Esophagus (tissue), 2 donors: ENCODE results near the gene ASMTL. TPM values are rescaled to one million over a fixed set of nuclear protein-coding genes. Genes with fewer than 3 reads are reported as not detected.

ENCODE experiments used
- H3K27ac ChIP-seq, 2 donors: one replicate each; pipeline ENCODE4 v1.5.1; 2013; ENCODE audit warnings: low read depth in 2 of 2, mild to moderate bottlenecking in 2 of 2, inconsistent platforms in 1 of 2, low read length in 1 of 2, moderate library complexity in 1 of 2
- H3K27me3 ChIP-seq, 2 donors: one replicate each; pipeline ENCODE4 v1.6.1; 2013; ENCODE audit warnings: low read length in 2 of 2, control low read depth in 1 of 2, mild to moderate bottlenecking in 1 of 2; ENCODE audit not compliant: insufficient read depth in 2 of 2, control insufficient read depth in 1 of 2
- H3K36me3 ChIP-seq, 2 donors: one replicate each; pipeline ENCODE4 v1.6.1; 2013; ENCODE audit warnings: low read length in 1 of 2; ENCODE audit not compliant: control insufficient read depth in 2 of 2, insufficient read depth in 2 of 2
- H3K4me1 ChIP-seq, 2 donors: one replicate each; pipeline ENCODE4 v1.6.1; 2013; ENCODE audit warnings: low read length in 1 of 2; ENCODE audit not compliant: control insufficient read depth in 2 of 2, insufficient read depth in 2 of 2
- H3K4me3 ChIP-seq, 2 donors: one replicate each; pipeline ENCODE4 v1.5.1; 2013; ENCODE audit warnings: low read length in 2 of 2, mild to moderate bottlenecking in 2 of 2, low read depth in 1 of 2, moderate library complexity in 1 of 2
- H3K9me3 ChIP-seq, 2 donors: one replicate each; pipeline ENCODE4 v1.6.1; 2013; ENCODE audit warnings: mild to moderate bottlenecking in 2 of 2, low read depth in 1 of 2, low read length in 1 of 2, moderate library complexity in 1 of 2; ENCODE audit not compliant: control insufficient read depth in 2 of 2, insufficient read depth in 1 of 2
- WGBS, 2 donors: extraction: QIAGEN DNeasy Blood & Tissue Kit; methylation state at CpG; one replicate each; pipeline ENCODE4 v1.1.7; 2013; 5-methylcytosine and 5-hydroxymethylcytosine counted together
- polyA plus RNA-seq, 2 donors: library from polyadenylated mRNA; stranded (reverse); fragments of 200-250 nt; gene quantifications; one replicate each; pipeline ENCODE4 v1.2.3, GENCODE V29; 2013
- donor health status: healthy with polysubstance abuse.
- donor health status: Bipolar disorder and iron deficiency.

The ASMTL gene
- polyA plus RNA-seq, 2 donors = 8.5 to 13.6 TPM

- H3K9me3 ChIP-seq = peaks cover 0 to 3% of the 10 kb centered on the region in 2 donors
- 78 to 86% methylated on average over 4 of the region's 4 CpGs for WGBS, 2 donors
- no peak overlapping the region for H3K4me3 ChIP-seq
Observed at GRCh38 chrX:1359477-1359873, 93.2 kb downstream of the ASMTL start.

DNA sequence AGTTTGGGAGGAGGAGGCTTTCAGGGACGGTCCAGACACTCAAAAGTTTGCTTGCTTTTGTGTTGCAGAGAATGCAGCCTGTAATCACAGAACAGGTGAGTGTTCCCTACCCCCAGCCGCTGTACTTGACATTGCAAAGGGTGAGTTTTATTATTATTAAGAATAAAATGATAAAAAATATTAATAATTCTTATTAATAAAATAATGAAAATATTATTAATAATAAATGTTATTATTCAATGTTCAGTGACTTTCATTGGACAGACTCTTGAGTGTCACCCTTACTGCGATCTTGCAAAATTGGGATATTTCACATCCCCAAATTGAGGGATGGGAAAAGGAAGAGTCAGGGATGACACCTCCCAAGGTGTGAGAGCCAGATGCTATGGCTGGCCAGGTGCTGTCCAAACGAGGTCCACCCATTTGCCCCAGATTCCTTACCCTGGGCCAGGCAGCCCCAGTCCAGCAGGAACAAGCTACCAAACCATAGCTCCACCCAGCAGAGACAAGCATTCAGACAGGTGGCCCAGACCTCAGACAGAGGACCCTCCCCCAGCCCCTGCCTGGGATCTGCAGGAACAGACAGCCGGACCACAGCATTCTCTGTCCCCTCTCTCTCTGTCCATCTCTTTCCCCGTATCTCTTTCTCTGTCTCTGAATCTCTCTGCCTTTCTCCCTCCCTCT is 93.8 kb downstream of the ASMTL start:
- peaks cover 0 to 3% of the 10 kb centered on the region in 2 donors for H3K9me3 ChIP-seq
- 81 to 89% methylated on average over 6 of the region's 6 CpGs for WGBS, 2 donors
- no peaks in the 10 kb centered on the region for H3K27me3 ChIP-seq

More at GRCh38 chrX:1359477-1359873, 93.2 kb downstream of the ASMTL start:
- H3K27ac ChIP-seq = no peak overlapping the region
- no peaks in the 10 kb centered on the region for H3K4me1 ChIP-seq
- H3K36me3 ChIP-seq = no peaks in the 10 kb centered on the region
- no peaks in the 10 kb centered on the region for H3K27me3 ChIP-seq

DNA sequence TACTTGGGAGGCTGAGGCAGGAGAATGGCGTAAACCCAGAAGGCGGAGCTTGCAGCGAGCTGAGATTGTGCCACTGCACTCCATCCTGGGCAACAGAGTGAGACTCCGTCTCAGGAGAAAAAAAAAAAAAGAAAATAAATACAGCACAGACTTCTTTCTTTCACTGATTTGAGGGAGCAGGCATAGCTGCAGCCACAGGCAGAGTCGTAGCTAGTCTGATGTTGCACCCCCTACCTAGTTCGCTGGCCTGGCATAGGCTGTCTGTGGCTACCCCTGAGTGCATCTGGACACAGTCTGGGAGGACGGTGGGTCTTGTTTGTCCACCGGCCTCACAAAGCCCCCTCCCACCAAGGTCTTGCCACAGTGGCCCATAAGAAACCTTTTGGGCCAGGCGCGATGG is 94.7 kb downstream of the ASMTL start:
- Histone ChIP-seq H3K36me3 (no peaks in the 10 kb centered on the region), H3K27ac (no peak overlapping the region), H3K4me1 (no peaks in the 10 kb centered on the region), H3K27me3 (no peaks in the 10 kb centered on the region), H3K4me3 (no peak overlapping the region), H3K9me3 (peaks cover 0 to 3% of the 10 kb centered on the region in 2 donors)
- 96 to 98% methylated on average over 10 of the region's 10 CpGs for WGBS, 2 donors

More for the DNA sequence above, 93.8 kb downstream of the ASMTL start:
- Histone ChIP-seq H3K4me3 (no peak overlapping the region), H3K36me3 (no peaks in the 10 kb centered on the region), H3K4me1 (no peaks in the 10 kb centered on the region), H3K27ac (no peak overlapping the region)

DNA sequence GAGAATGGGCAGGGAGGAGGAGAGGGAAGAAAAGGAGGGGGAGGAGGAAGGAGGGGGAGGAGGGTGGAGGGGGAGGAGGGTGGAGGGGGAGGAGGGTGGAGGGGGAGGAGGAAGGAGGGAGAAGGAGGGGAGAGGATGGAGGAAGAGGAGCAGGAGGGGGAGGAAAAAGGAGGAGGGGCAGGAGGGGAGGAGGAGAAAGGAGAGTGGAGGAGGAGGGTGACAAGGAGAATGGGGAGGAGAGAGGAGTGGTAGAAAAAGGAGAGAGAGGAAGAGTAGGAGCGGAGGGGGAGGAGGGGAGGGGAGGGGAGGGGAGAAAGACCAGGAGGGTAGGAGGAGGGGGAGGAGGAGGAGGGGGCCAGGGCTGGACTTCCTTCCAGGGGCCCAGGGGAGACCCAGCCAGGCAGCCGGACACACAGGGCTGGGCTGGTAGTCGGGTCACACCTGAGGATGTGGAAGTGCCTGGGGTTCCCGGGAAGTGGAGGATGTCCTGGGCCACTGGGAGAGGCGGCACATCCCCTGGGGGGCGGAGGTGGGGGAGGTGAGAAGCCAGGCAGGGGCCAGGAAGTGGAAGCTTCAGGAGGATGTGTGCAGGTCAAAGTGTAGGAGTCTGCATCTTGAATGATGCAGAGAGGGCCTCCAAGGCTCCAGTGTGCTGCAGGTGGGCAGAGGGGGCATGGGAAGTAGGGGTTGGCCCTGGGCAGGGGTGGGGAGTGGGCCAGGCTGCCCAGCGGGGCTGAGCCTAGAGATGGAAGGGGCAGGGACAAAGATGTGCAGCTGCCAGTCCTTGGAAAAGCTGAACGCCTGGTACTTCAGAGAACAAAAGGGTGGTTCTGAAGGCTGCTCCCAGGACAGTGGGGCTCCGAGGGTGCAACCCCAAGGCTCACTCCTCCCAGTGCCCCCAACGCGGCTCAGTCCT is 97.3 kb downstream of the ASMTL start:
- no peaks in the 10 kb centered on the region for H3K4me1 ChIP-seq
- peaks cover 0 to 3% of the 10 kb centered on the region in 2 donors for H3K9me3 ChIP-seq
- H3K4me3 ChIP-seq = no peak overlapping the region
- no peak overlapping the region for H3K27ac ChIP-seq
- H3K27me3 ChIP-seq = no peaks in the 10 kb centered on the region
- no peaks in the 10 kb centered on the region for H3K36me3 ChIP-seq
- 31 to 42% methylated on average over 10 to 11 of the region's 11 CpGs for WGBS, 2 donors

- no peaks in the 10 kb centered on the region for H3K36me3 ChIP-seq
- WGBS, 2 donors = 84% methylated on average over 11 of the region's 11 CpGs
Observed at GRCh38 chrX:1354036-1355019, 98.4 kb downstream of the ASMTL start.

More at GRCh38 chrX:1354036-1355019, 98.4 kb downstream of the ASMTL start:
- Histone ChIP-seq H3K9me3 (peaks cover 0 to 3% of the 10 kb centered on the region in 2 donors), H3K4me1 (no peaks in the 10 kb centered on the region), H3K27me3 (no peaks in the 10 kb centered on the region), H3K27ac (no peak overlapping the region), H3K4me3 (no peak overlapping the region)

Other genes with a start within 250 kb of the ASMTL start
- under 1 TPM in 1 of 2 donors, not detected in 1; 0.09 TPM for gene CRLF2, start 240.3 kb downstream of the ASMTL start, polyA plus RNA-seq
- gene CSF2RA, start 184.1 kb downstream of the ASMTL start, polyA plus RNA-seq = 1 to 10 TPM; 1.7 to 2.0 TPM
- gene IL3RA, start 116.1 kb downstream of the ASMTL start, polyA plus RNA-seq = 1 to 10 TPM; 2.2 to 2.7 TPM
- 100 to 1,000 TPM; 133 to 354 TPM for gene SLC25A6, start 60.8 kb downstream of the ASMTL start, polyA plus RNA-seq
- gene P2RY8, start 84.3 kb upstream of the ASMTL start, polyA plus RNA-seq = under 1 TPM; 0.24 TPM
- 10 to 100 TPM; 23.9 to 42.8 TPM for gene AKAP17A, start 138.7 kb upstream of the ASMTL start, polyA plus RNA-seq
- under 1 TPM; 0.06 to 0.26 TPM for gene ASMT, start 162.2 kb upstream of the ASMTL start, polyA plus RNA-seq